Hair follicular keratinocyte (primary cell): Measurements from ENCODE around the gene IFT52. TPM values are rescaled to one million over a fixed set of nuclear protein-coding genes. Genes with fewer than 3 reads are reported as not detected.

ENCODE experiments used
- total RNA-seq: library from RNA; depleted of rRNA; stranded (reverse); fragments of >200 nt; gene quantifications from 2 replicates; pipeline ENCODE4 v1.2.3, GENCODE V29; 2015

Gene IFT52
- 10.6 and 18.2 TPM in 2 replicates for total RNA-seq

DNA sequence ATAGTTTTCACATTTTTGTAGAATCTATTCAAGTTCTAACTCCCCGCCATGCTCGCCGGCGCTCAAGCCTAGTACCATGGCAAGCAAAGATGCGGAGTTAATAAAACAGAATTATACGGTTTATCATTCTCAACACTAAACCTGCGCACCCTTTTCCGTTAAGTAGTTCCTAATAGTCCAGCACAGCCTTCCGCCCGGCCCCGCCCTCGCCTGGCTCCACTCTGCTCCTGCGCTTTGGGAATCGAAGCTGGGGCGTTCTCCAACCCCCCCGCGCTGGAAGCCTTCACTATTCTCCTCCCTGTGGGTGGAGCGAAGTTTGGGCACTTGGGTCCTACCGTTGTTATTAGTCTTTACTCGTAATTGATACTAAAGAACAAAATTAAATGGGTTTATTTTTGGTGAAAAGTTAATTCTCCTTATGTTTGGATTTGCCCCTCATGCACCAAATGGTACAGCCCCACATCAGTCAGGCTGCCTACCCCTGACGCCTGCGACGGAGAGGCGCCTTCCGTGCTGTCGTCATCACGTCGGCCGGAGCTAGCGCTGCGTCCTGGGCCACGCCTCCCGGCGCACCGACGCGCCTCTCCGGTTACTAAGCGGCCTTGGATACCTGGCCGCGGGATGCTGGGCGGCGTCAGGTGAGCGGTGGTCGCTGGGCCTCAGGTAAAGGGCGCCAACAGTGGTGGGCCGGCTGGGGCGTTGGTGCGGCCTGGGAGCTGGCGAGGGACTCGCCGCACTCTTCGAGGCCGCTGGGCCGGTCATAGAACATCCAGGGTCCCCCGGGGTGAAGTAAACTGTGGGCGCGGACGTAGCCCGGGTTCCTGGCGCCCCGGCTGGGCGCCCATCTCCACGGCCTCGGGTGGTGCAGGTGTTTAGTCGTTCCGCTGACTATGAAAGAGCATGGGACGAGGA, at the start of gene IFT52:
Gene IFT52, plus strand, starts transcription at position 546 of the 912 bp plus-strand sequence. CDS start 3,762 bp downstream, outside the sequence.

GRCh38 chr20:43558412-43559146, 32.2 kb upstream of the IFT52 start, which contains the start of gene SGK2:
SGK2 (plus strand) TSS chr20:43559027; CDS start chr20:43566496, 7,469 bp downstream.

GRCh38 chr20:43666376-43667328, 75.9 kb downstream of the IFT52 start, which contains the start of gene MYBL2:
MYBL2 (plus strand) TSS chr20:43667114; CDS start chr20:43667284, 170 bp downstream.

Other genes starting within 250 kb of the IFT52 start
- gene SRSF6, start 133.0 kb upstream of the IFT52 start, total RNA-seq, result 33.8 and 47.9 TPM in 2 replicates
- gene L3MBTL1, start 83.2 kb upstream of the IFT52 start, total RNA-seq, result 2.0 and 4.2 TPM in 2 replicates
- gene SGK2, start 31.9 kb upstream of the IFT52 start, total RNA-seq, result not detected in 2 replicates
- 9.9 and 59.2 TPM in 2 replicates for gene MYBL2, start 76.2 kb downstream of the IFT52 start, total RNA-seq
- gene GTSF1L, start 136.1 kb downstream of the IFT52 start, total RNA-seq, result not detected in 2 replicates